ENCODE results near the gene ELP4.
A peak's percentile ranks its signal among the peaks of the same experiment; 100 is the strongest.

Gene ELP4

GRCh38 chr11:31480930-31481329, 28.6 kb upstream of the ELP4 start:
- no peaks in the 10 kb centered on the region for H3K9me2 ChIP-seq (replicated peaks; ENCODE audit: low read depth, low read length)
- H3K9me3 ChIP-seq (ENCODE audit: insufficient read depth, low read depth, low read length) = no peaks in the 10 kb centered on the region
- no peaks in the 10 kb centered on the region; the same call in 1 of the 2 replicates for H3K36me3 ChIP-seq (ENCODE audit: insufficient read depth, low read length)
- no peaks in the 10 kb centered on the region for H3K4me1 ChIP-seq (ENCODE audit: insufficient read depth, low read length, poor library complexity, severe bottlenecking)
- H3K9ac ChIP-seq (ENCODE audit: low read depth, low read length, poor library complexity, severe bottlenecking) = no peak overlapping the region
- TF ChIP-seq CTCF (conservative IDR thresholded peaks at IDR 0.05; ENCODE audit: low read length) (no peak), EZH2phosphoT487 (IDR thresholded peaks at IDR 0.05; ENCODE audit: borderline replicate concordance) (no peak)
- no peaks in the 10 kb centered on the region for H3F3A ChIP-seq (ENCODE audit: low read depth)
- peaks cover 43% of the 10 kb centered on the region for H3K79me2 ChIP-seq (ENCODE audit: insufficient read depth, low read length)
- H3K4me2 ChIP-seq (ENCODE audit: low read depth, low read length, poor library complexity, severe bottlenecking) = no peak overlapping the region
- peaks cover 8% of the 10 kb centered on the region for H4K20me1 ChIP-seq (ENCODE audit: insufficient read depth, low read length, poor library complexity, severe bottlenecking)
- no peak overlapping the region for H3K4me3 ChIP-seq (ENCODE audit: low read length, poor library complexity, severe bottlenecking)
- H3K27me3 ChIP-seq (ENCODE audit: insufficient read depth, low read length, poor library complexity, severe bottlenecking) = no peaks in the 10 kb centered on the region
- no peak overlapping the region for H2AFZ ChIP-seq (ENCODE audit: low read length)

- no peaks in the 10 kb centered on the region for H3K9me2 ChIP-seq (replicated peaks; ENCODE audit: low read depth, low read length)
- H3K4me1 ChIP-seq (ENCODE audit: insufficient read depth, low read length, poor library complexity, severe bottlenecking) = no peaks in the 10 kb centered on the region
- H3F3A ChIP-seq (ENCODE audit: low read depth) = no peaks in the 10 kb centered on the region
- no peaks in the 10 kb centered on the region for H3K9me3 ChIP-seq (ENCODE audit: insufficient read depth, low read depth, low read length)
- no peak for TF ChIP-seq CTCF (conservative IDR thresholded peaks at IDR 0.05; ENCODE audit: low read length)
- no peak for TF ChIP-seq EZH2phosphoT487 (IDR thresholded peaks at IDR 0.05; ENCODE audit: borderline replicate concordance)
- peaks cover 4% of the 10 kb centered on the region; the same call in 1 of the 2 replicates for H3K36me3 ChIP-seq (ENCODE audit: insufficient read depth, low read length)
- H2AFZ ChIP-seq (ENCODE audit: low read length) = no peak overlapping the region
- no peaks in the 10 kb centered on the region for H3K27me3 ChIP-seq (ENCODE audit: insufficient read depth, low read length, poor library complexity, severe bottlenecking)
- H3K9ac ChIP-seq (ENCODE audit: low read depth, low read length, poor library complexity, severe bottlenecking) = no peak overlapping the region
- H3K79me2 ChIP-seq (ENCODE audit: insufficient read depth, low read length) = peaks cover 38% of the 10 kb centered on the region
- H3K4me3 ChIP-seq (ENCODE audit: low read length, poor library complexity, severe bottlenecking) = no peak overlapping the region
- no peak overlapping the region for H3K4me2 ChIP-seq (ENCODE audit: low read depth, low read length, poor library complexity, severe bottlenecking)
- H4K20me1 ChIP-seq (ENCODE audit: insufficient read depth, low read length, poor library complexity, severe bottlenecking) = peaks cover 8% of the 10 kb centered on the region
These were observed 25.1 kb upstream of the ELP4 start for GRCh38 chr11:31484497-31484896.

GRCh38 chr11:31487848-31488247, 21.7 kb upstream of the ELP4 start:
- H2AFZ ChIP-seq (ENCODE audit: low read length) = no peak overlapping the region
- H3K9me2 ChIP-seq (replicated peaks; ENCODE audit: low read depth, low read length) = no peaks in the 10 kb centered on the region
- 0 out of 2 replicates have a peak, but pooled peaks cover 4% of the 10 kb centered on the region for H3K36me3 ChIP-seq (ENCODE audit: insufficient read depth, low read length)
- no peak overlapping the region for H3K4me3 ChIP-seq (ENCODE audit: low read length, poor library complexity, severe bottlenecking)
- H4K20me1 ChIP-seq (ENCODE audit: insufficient read depth, low read length, poor library complexity, severe bottlenecking) = peaks cover 2% of the 10 kb centered on the region
- no peaks in the 10 kb centered on the region for H3K27me3 ChIP-seq (ENCODE audit: insufficient read depth, low read length, poor library complexity, severe bottlenecking)
- H3K4me2 ChIP-seq (ENCODE audit: low read depth, low read length, poor library complexity, severe bottlenecking) = no peak overlapping the region
- H3K4me1 ChIP-seq (ENCODE audit: insufficient read depth, low read length, poor library complexity, severe bottlenecking) = no peaks in the 10 kb centered on the region
- H3K9ac ChIP-seq (ENCODE audit: low read depth, low read length, poor library complexity, severe bottlenecking) = no peak overlapping the region
- no peaks in the 10 kb centered on the region for H3F3A ChIP-seq (ENCODE audit: low read depth)
- TF ChIP-seq EZH2phosphoT487 (IDR thresholded peaks at IDR 0.05; ENCODE audit: borderline replicate concordance) = no peak
- peak; percentile 76 for TF ChIP-seq CTCF (conservative IDR thresholded peaks at IDR 0.05; ENCODE audit: low read length)
- H3K9me3 ChIP-seq (ENCODE audit: insufficient read depth, low read depth, low read length) = no peaks in the 10 kb centered on the region
- peaks cover 33% of the 10 kb centered on the region; the same call in 1 of the 2 replicates for H3K79me2 ChIP-seq (ENCODE audit: insufficient read depth, low read length)
